CD14-positive monocyte (primary cell): ENCODE data around the gene OR2H2. TPM values are rescaled to one million over a fixed set of nuclear protein-coding genes. Genes with fewer than 3 reads are reported as not detected.

Experiments
- DNase-seq, 3 donors: peaks; one replicate each; pipeline ENCODE4 v3.0.0-alpha.2; 2011 to 2022
- H2AFZ ChIP-seq: 2 replicates; pipeline ENCODE4 v1.6.0; 2012; ENCODE audit warnings: mild to moderate bottlenecking, low read depth, low read length, inconsistent platforms; ENCODE audit not compliant: insufficient read depth, poor library complexity, severe bottlenecking
- H3K27ac ChIP-seq, 2 donors: 1 replicate in 1 of 2; 2 replicates in 1 of 2; pipeline ENCODE4 v1.5.1; 2012 to 2013; ENCODE audit warnings: low read length in 2 of 2, control low read depth in 1 of 2, inconsistent platforms in 1 of 2, low read depth in 1 of 2, mild to moderate bottlenecking in 1 of 2
- H3K27me3 ChIP-seq, 2 donors: one replicate each; pipeline versions ENCODE4 v1.6.0 to v1.6.1; 2011 to 2013; ENCODE audit warnings: low read length in 2 of 2; ENCODE audit not compliant: control insufficient read depth in 2 of 2, insufficient read depth in 2 of 2
- H3K36me3 ChIP-seq, 2 donors: replicated peaks in 1 of 2; 1 replicate in 1 of 2; 2 replicates in 1 of 2; pipeline versions ENCODE4 v1.5.1 to v1.6.1; 2012 to 2013; ENCODE audit warnings: low read length in 2 of 2, control low read depth in 1 of 2, inconsistent platforms in 1 of 2, mild to moderate bottlenecking in 1 of 2; ENCODE audit not compliant: insufficient read depth in 2 of 2, control insufficient read depth in 1 of 2
- H3K4me1 ChIP-seq, 2 donors: 1 replicate in 1 of 2; 2 replicates in 1 of 2; pipeline versions ENCODE4 v1.5.1 to v1.6.1; 2012 to 2013; ENCODE audit warnings: low read length in 2 of 2, control low read depth in 1 of 2, inconsistent platforms in 1 of 2, mild to moderate bottlenecking in 1 of 2, moderate library complexity in 1 of 2; ENCODE audit not compliant: insufficient read depth in 2 of 2, control insufficient read depth in 1 of 2
- H3K4me2 ChIP-seq: replicated peaks from 2 replicates; pipeline ENCODE3; 2012; ENCODE audit warnings: low read length, moderate library complexity, mild to moderate bottlenecking; ENCODE audit not compliant: poor library complexity, severe bottlenecking; ENCODE audit errors: extremely low read depth
- H3K4me3 ChIP-seq, 3 experiments: fragments of 200-600 bp in 1 of 3; sonication (generic) in 1 of 3; replicated peaks in 1 of 3; 1 replicate in 2 of 3; 2 replicates in 1 of 3; pipeline ENCODE4 v1.5.1; 2011 to 2013; ENCODE audit warnings: low read length in 3 of 3, mild to moderate bottlenecking in 3 of 3, control low read depth in 2 of 3, low read depth in 2 of 3, inconsistent platforms in 1 of 3, moderate library complexity in 1 of 3
- H3K79me2 ChIP-seq: 2 replicates; pipeline ENCODE4 v1.6.0; 2012; ENCODE audit warnings: mild to moderate bottlenecking, control low read depth, inconsistent platforms, low read length, moderate library complexity; ENCODE audit not compliant: insufficient read depth
- H3K9ac ChIP-seq: 2 replicates; pipeline ENCODE4 v1.6.0; 2017; ENCODE audit warnings: low read length, mild to moderate bottlenecking; ENCODE audit not compliant: insufficient read depth, poor library complexity, severe bottlenecking
- H3K9me3 ChIP-seq, 2 donors: replicated peaks in 1 of 2; 1 replicate in 1 of 2; 2 replicates in 1 of 2; pipeline versions ENCODE4 v1.5.1 to v1.6.1; 2012 to 2013; ENCODE audit warnings: low read length in 2 of 2, control low read depth in 1 of 2; ENCODE audit not compliant: control insufficient read depth in 1 of 2, insufficient read depth in 1 of 2
- H4K20me1 ChIP-seq: 2 replicates; pipeline ENCODE4 v1.6.0; 2012; ENCODE audit warnings: mild to moderate bottlenecking, low read length, control low read depth, moderate library complexity; ENCODE audit not compliant: insufficient read depth
- H3K27ac Mint-ChIP-seq, 7 donors: one replicate each; pipeline ENCODE4 v1.8.0; 2020; ENCODE audit warnings: mild to moderate bottlenecking in 7 of 7, mixed read lengths in 7 of 7, moderate library complexity in 6 of 7, inconsistent platforms in 2 of 7
- H3K27me3 Mint-ChIP-seq, 3 donors: one replicate each; pipeline ENCODE4 v1.8.0; 2021 to 2022; ENCODE audit warnings: low read depth in 3 of 3, mild to moderate bottlenecking in 3 of 3, mixed read lengths in 3 of 3, moderate library complexity in 3 of 3, inconsistent platforms in 1 of 3
- H3K36me3 Mint-ChIP-seq, 2 donors: one replicate each; pipeline ENCODE4 v1.8.0; 2020; ENCODE audit warnings: mixed read lengths in 2 of 2, inconsistent platforms in 1 of 2, mild to moderate bottlenecking in 1 of 2
- H3K4me1 Mint-ChIP-seq: one replicate; pipeline ENCODE4 v1.8.0; 2020; ENCODE audit warnings: mild to moderate bottlenecking, mixed read lengths
- H3K4me3 Mint-ChIP-seq, 2 donors: one replicate each; pipeline ENCODE4 v1.8.0; 2020; ENCODE audit warnings: mild to moderate bottlenecking in 2 of 2, mixed read lengths in 2 of 2, moderate library complexity in 1 of 2
- H3K9me3 Mint-ChIP-seq, 7 donors: one replicate each; pipeline ENCODE4 v1.8.0; 2020 to 2022; ENCODE audit warnings: mixed read lengths in 7 of 7, mild to moderate bottlenecking in 6 of 7, moderate library complexity in 6 of 7, inconsistent platforms in 2 of 7
- CTCF ChIP-seq: fragments of 200-600 bp; IDR thresholded peaks from one replicate; pipeline ENCODE4 v1.8.0; 2022; ENCODE audit warnings: antibody characterized with exemption, mild to moderate bottlenecking
- WGBS: methylation state at CpG from one replicate; pipeline ENCODE4 v1.1.5; 2013; ENCODE audit warnings: missing lambda C conversion rate; ENCODE audit not compliant: insufficient coverage; 5-methylcytosine and 5-hydroxymethylcytosine counted together
- intact Hi-C, 2 donors: fragments of 100-400 bp; cut with micrococcal nuclease; formaldehyde crosslinking; loops; one replicate each; pipeline versions ENCODE4 v1.15.0 to v1.15.1; 2023
- polyA plus RNA-seq, 3 donors: library from polyadenylated mRNA; depleted of rRNA in 1 of 3; unstranded in 2 of 3; stranded (reverse) in 1 of 3; fragments of 300-500 nt in 2 of 3; fragments of >200 nt in 1 of 3; fragmentation: Illumina TruSeq in 2 of 3; gene quantifications; 1 replicate in 2 of 3; 2 replicates in 1 of 3; pipeline ENCODE4 v1.2.3, GENCODE V29; 2012 to 2021

OR2H2 gene
- polyA plus RNA-seq, 3 donors: not detected

DNA sequence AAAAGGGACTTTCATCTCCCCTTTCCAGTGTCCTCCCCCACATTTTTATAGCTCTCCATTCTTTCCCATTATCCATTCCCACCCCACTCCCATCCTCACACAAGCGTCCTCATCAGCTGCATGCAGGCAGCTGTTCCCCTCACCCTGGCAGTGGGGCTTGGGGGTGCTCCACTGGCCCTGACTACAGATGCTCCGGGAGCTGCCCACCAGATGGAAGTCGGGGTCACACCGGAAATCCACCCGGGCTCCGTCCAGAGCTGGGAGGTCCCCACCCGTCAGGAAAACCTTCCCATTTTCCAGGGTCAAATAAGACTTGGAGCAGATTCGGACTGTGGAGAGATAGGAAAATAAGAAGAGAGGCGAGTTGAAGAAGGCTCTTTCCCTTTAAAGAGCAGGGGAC, 45.4 kb downstream of the OR2H2 start:
- H3K27ac Mint-ChIP-seq: no peak overlapping the region
- H3K9me3 Mint-ChIP-seq: peaks cover 0 to 10% (median 1%) of the 10 kb centered on the region in 7 donors
- Histone ChIP-seq H3K4me2 (no peak overlapping the region), H3K4me3 (no peak overlapping the region), H4K20me1 (peaks cover 45% of the 10 kb centered on the region), H3K4me1 (peaks cover 55 to 65% of the 10 kb centered on the region in 2 donors), H3K9ac (no peak overlapping the region), H3K27ac (no peak overlapping the region), H3K36me3 (no peaks in the 10 kb centered on the region), H3K27me3 (peaks cover 2 to 61% of the 10 kb centered on the region in 2 donors), H2AFZ (no peak overlapping the region), H3K79me2 (peaks cover 14% of the 10 kb centered on the region), H3K9me3 (no peaks in the 10 kb centered on the region)
- DNase-seq: no peak
- H3K4me1 Mint-ChIP-seq: peaks cover 68% of the 10 kb centered on the region
- WGBS: 90% methylated on average over 2 of the region's 9 CpGs
- intact Hi-C loops: no loop called here
- H3K4me3 Mint-ChIP-seq: peak overlapping the region; percentile 24 to 97
- peaks cover 40 to 67% (median 50%) of the 10 kb centered on the region in 3 donors for H3K27me3 Mint-ChIP-seq
- TF ChIP-seq CTCF: no peak
- H3K36me3 Mint-ChIP-seq: peaks cover 21 to 30% of the 10 kb centered on the region in 2 donors

DNA sequence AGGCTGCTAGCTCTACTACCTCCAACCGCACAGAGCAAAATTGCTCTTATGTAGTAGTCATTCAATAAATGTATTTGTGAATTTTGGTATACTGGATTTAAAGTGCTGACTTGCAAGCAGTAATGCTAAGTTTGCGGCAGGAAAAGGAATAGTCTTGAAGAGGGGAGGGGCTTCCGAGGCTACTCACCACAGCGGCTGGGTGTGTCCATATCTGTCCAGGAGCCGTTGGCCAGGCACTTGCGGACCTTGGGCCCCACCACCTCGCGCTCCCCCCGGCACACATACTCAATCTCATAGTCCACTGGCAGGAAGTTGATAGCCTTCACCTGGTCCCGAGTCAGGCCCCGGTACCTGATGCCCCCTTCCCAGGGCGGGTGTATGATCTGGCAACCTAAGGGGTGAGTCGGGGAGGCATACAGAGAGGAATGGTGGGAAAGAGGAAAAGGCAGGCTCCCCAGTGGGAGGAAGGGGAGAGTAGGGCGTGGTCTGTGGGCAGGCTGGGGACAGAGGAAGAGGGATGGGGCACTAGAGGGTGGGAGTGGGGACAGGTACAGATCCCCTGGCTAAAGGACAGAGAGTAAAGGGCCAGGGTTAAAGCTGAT, 46.4 kb downstream of the OR2H2 start:
- H3K9me3 ChIP-seq: no peaks in the 10 kb centered on the region
- H3K36me3 Mint-ChIP-seq: peaks cover 21 to 27% of the 10 kb centered on the region in 2 donors

More for the DNA sequence above, 46.4 kb downstream of the OR2H2 start:
- 37% methylated on average over 2 of the region's 14 CpGs for WGBS
- no peak overlapping the region for H3K9ac ChIP-seq
- peaks cover 0 to 10% (median 1%) of the 10 kb centered on the region in 7 donors for H3K9me3 Mint-ChIP-seq
- H3K27me3 ChIP-seq: peaks cover 2 to 55% of the 10 kb centered on the region in 2 donors
- H2AFZ ChIP-seq: peak overlapping the region; percentile 30
- H3K4me3 ChIP-seq: peak overlapping the region; percentile 9 to 96 (median 77)
- peak overlapping the region in 2 of 7 donors; percentile 14 to 66 for H3K27ac Mint-ChIP-seq
- H3K36me3 ChIP-seq: no peaks in the 10 kb centered on the region
- peaks cover 14% of the 10 kb centered on the region for H3K79me2 ChIP-seq
- H3K4me1 Mint-ChIP-seq: peaks cover 69% of the 10 kb centered on the region
- DNase-seq: no peak
- H3K4me2 ChIP-seq: peak overlapping the region; percentile 99
- peaks cover 39 to 58% (median 42%) of the 10 kb centered on the region in 3 donors for H3K27me3 Mint-ChIP-seq
- intact Hi-C loops: no loop called here
- no peak overlapping the region for H3K27ac ChIP-seq
- peaks cover 43% of the 10 kb centered on the region for H4K20me1 ChIP-seq
- peak overlapping the region; percentile 85 to 97 for H3K4me3 Mint-ChIP-seq
- H3K4me1 ChIP-seq: peaks cover 55 to 65% of the 10 kb centered on the region in 2 donors
- no peak for TF ChIP-seq CTCF
